Measurements from ENCODE around the gene MIGA2. TPM values are rescaled to one million over a fixed set of nuclear protein-coding genes. Genes with fewer than 3 reads are reported as not detected.

The MIGA2 gene
- total RNA-seq, 2 experiments from 2014 or later = 27.7 to 37.7 TPM

- peak overlapping the region; percentile 87 for H3K4me2 ChIP-seq (ENCODE audit: low read length)
- H3K27ac ChIP-seq (ENCODE audit: low read depth, low read length, poor library complexity, severe bottlenecking) = no peak overlapping the region
- no peaks in the 10 kb centered on the region for H4K20me1 ChIP-seq (ENCODE audit: insufficient read depth, low read length)
- ChIA-PET CTCF (ENCODE audit: unreplicated experiment) (interaction anchor here (1.1 kb wide), 1 partner anchor 52 kb away, joined by 3 read pairs; no protein-coding TSS in a partner anchor), POLR2A (interaction anchor here (1.0 kb wide), 1 partner anchor 44 kb away, joined by 3 read pairs; no protein-coding TSS in a partner anchor)
- BruUV-seq (replicated peaks) = no TSS peak
- peaks cover 16% of the 10 kb centered on the region for H3K4me1 ChIP-seq (ENCODE audit: insufficient read depth, low read length, poor library complexity, severe bottlenecking)
- TF ChIP-seq CTCF (conservative IDR thresholded peaks at IDR 0.05; ENCODE audit: low read length) (no peak), EZH2phosphoT487 (IDR thresholded peaks at IDR 0.05; ENCODE audit: borderline replicate concordance, low read depth, low read length) (no peak)
- H3K79me2 ChIP-seq (ENCODE audit: insufficient read depth, low read depth, low read length) = peaks cover 9% of the 10 kb centered on the region; the same call in 1 of the 2 replicates
- peak overlapping the region; percentile 83; the same call in 1 of the 2 replicates for H2AFZ ChIP-seq (ENCODE audit: low read length)
- peaks cover under 1% of the 10 kb centered on the region; the same call in 1 of the 2 replicates for H3K36me3 ChIP-seq (ENCODE audit: insufficient read depth, low read length)
- no peak for DNase-seq (ENCODE audit: low spot score)
- intact Hi-C loops (cut with micrococcal nuclease; ENCODE audit: unreplicated experiment) = loop anchor here (2.0 kb wide), 1 partner anchor 31 kb away; the partner anchor contains the start of genes CRAT and PTPA
- no peaks in the 10 kb centered on the region for H3K9me3 ChIP-seq (ENCODE audit: low read length)
- H3K4me3 ChIP-seq (ENCODE audit: low read depth, low read length, poor library complexity, severe bottlenecking) = peak overlapping the region; percentile 77
- no peaks in the 10 kb centered on the region for H3K9me2 ChIP-seq (ENCODE audit: insufficient read depth, low read length)
Measured at GRCh38 chr9:129079829-129080228, 43.4 kb downstream of the MIGA2 start.

- peaks cover 5% of the 10 kb centered on the region; the same call in 1 of the 2 replicates for H3K36me3 ChIP-seq (ENCODE audit: insufficient read depth, low read length)
- peak overlapping the region; percentile 83 for H2AFZ ChIP-seq (ENCODE audit: low read length)
- H3K4me3 ChIP-seq (ENCODE audit: low read depth, low read length, poor library complexity, severe bottlenecking) = peak overlapping the region; percentile 77
- no peak overlapping the region for H3K27ac ChIP-seq (ENCODE audit: low read depth, low read length, poor library complexity, severe bottlenecking)
- BruUV-seq (replicated peaks) = no TSS peak
- intact Hi-C loops (cut with micrococcal nuclease; ENCODE audit: unreplicated experiment) = loop anchor here (2.0 kb wide), 1 partner anchor 31 kb away; the partner anchor contains the start of genes CRAT and PTPA
- TF ChIP-seq CTCF (conservative IDR thresholded peaks at IDR 0.05; ENCODE audit: low read length) (no peak), EZH2phosphoT487 (IDR thresholded peaks at IDR 0.05; ENCODE audit: borderline replicate concordance, low read depth, low read length) (no peak)
- peaks cover 16% of the 10 kb centered on the region for H3K4me1 ChIP-seq (ENCODE audit: insufficient read depth, low read length, poor library complexity, severe bottlenecking)
- CTCF ChIA-PET (ENCODE audit: unreplicated experiment) = interaction anchor here (0.7 to 1.1 kb wide), 2 partner anchors 52 to 262 kb away, joined by 3 read pairs; partner anchors contain the start of gene ENDOG
- DNase-seq (ENCODE audit: low spot score) = no peak
- peak overlapping the region; percentile 87 for H3K4me2 ChIP-seq (ENCODE audit: low read length)
- POLR2A ChIA-PET = interaction anchor here (0.6 to 1.6 kb wide), 6 partner anchors 32 to 356 kb away, joined by 3 to 6 read pairs (median 4); partner anchors contain the start of genes SH3GLB2 and ZDHHC12
- H3K9me2 ChIP-seq (ENCODE audit: insufficient read depth, low read length) = no peaks in the 10 kb centered on the region
- no peaks in the 10 kb centered on the region for H3K9me3 ChIP-seq (ENCODE audit: low read length)
- peaks cover 9% of the 10 kb centered on the region; the same call in 1 of the 2 replicates for H3K79me2 ChIP-seq (ENCODE audit: insufficient read depth, low read depth, low read length)
- no peaks in the 10 kb centered on the region for H4K20me1 ChIP-seq (ENCODE audit: insufficient read depth, low read length)
Measured at GRCh38 chr9:129080298-129080600, 43.8 kb downstream of the MIGA2 start.

Data from OCI-LY7 (cell line).